WTC11 (cell line): ENCODE data around the gene NELL1. TPM values are rescaled to one million over a fixed set of nuclear protein-coding genes. Genes with fewer than 3 reads are reported as not detected.

Experiments
- ATAC-seq: fragments of 200-7000 bp; cut with Tn5 transposase; 2 replicates; pipeline ENCODE4 v1.10.0; 2021; ENCODE audit warnings: mild to moderate bottlenecking, moderate library complexity
- CTCF ChIA-PET: fragments of 300-600 bp; sonication (Branson Sonifier 250); formaldehyde crosslinking; loops from one replicate; lab custom pipeline; 2021; ENCODE audit warnings: antibody characterized with exemption; lab: Charles Lee
- POLR2A ChIA-PET: fragments of 350-600 bp; sonication (Branson Sonifier 250); formaldehyde crosslinking; loops from one replicate; lab custom pipeline; 2021; ENCODE audit warnings: antibody characterized with exemption; lab: Charles Lee
- DNase-seq: peaks from one replicate; pipeline ENCODE4 v3.0.0; 2021; ENCODE audit warnings: low spot score
- H3K27ac Mint-ChIP-seq: 2 replicates; pipeline ENCODE4 v1.8.0; 2021; ENCODE audit warnings: mixed read lengths
- H3K27me3 Mint-ChIP-seq: 2 replicates; pipeline ENCODE4 v1.8.0; 2021; ENCODE audit warnings: low read depth, mild to moderate bottlenecking, moderate library complexity, mixed read lengths
- H3K36me3 Mint-ChIP-seq: 2 replicates; pipeline ENCODE4 v1.8.0; 2021; ENCODE audit warnings: mixed read lengths
- H3K4me1 Mint-ChIP-seq: 2 replicates; pipeline ENCODE4 v1.8.0; 2022; ENCODE audit warnings: mixed read lengths
- H3K4me3 Mint-ChIP-seq: 2 replicates; pipeline ENCODE4 v1.8.0; 2021; ENCODE audit warnings: mild to moderate bottlenecking, moderate library complexity, mixed read lengths
- H3K9me3 Mint-ChIP-seq: 2 replicates; pipeline ENCODE4 v1.8.0; 2021; ENCODE audit warnings: mixed read lengths
- FOXJ3 ChIP-seq: sonication (generic); formaldehyde crosslinking; IDR thresholded peaks from 2 replicates; pipeline ENCODE4 v1.9.0; 2021; ENCODE audit warnings: missing genetic modification reagents, mild to moderate bottlenecking, borderline replicate concordance
- HMGA2 ChIP-seq: fragments of 250-450 bp; sonication (Bioruptor Pico); IDR thresholded peaks from 2 replicates; pipeline ENCODE4 v1.4.0; 2021; ENCODE audit warnings: mild to moderate bottlenecking, moderate library complexity
- JUN ChIP-seq: sonication (generic); formaldehyde crosslinking; IDR thresholded peaks from 2 replicates; pipeline ENCODE4 v1.8.0; 2023; ENCODE audit warnings: mild to moderate bottlenecking, missing genetic modification reagents
- NFATC4 ChIP-seq: fragments of 250-450 bp; sonication (Bioruptor Pico); IDR thresholded peaks from 2 replicates; pipeline ENCODE4 v1.9.0; 2021; ENCODE audit warnings: mild to moderate bottlenecking
- PRRX2 ChIP-seq: fragments of 250-450 bp; sonication (Bioruptor Pico); IDR thresholded peaks from 2 replicates; pipeline ENCODE4 v1.8.0; 2021; ENCODE audit warnings: mild to moderate bottlenecking
- ZBTB21 ChIP-seq: sonication (generic); formaldehyde crosslinking; IDR thresholded peaks from 2 replicates; pipeline ENCODE4 v1.8.1; 2023; ENCODE audit warnings: mild to moderate bottlenecking, missing genetic modification reagents, borderline replicate concordance
- ZNF396 ChIP-seq: fragments of 250-450 bp; sonication (Bioruptor Pico); IDR thresholded peaks from 2 replicates; pipeline ENCODE4 v1.8.0; 2021; ENCODE audit warnings: mild to moderate bottlenecking, moderate library complexity, borderline replicate concordance
- ZNF423 ChIP-seq: fragments of 250-450 bp; sonication (Bioruptor Pico); IDR thresholded peaks from 2 replicates; pipeline ENCODE4 v2.1.2; 2022; ENCODE audit warnings: mild to moderate bottlenecking, moderate library complexity
- total RNA-seq: library from RNA; stranded (reverse); gene quantifications from 3 replicates; pipeline ENCODE4 v1.2.3, GENCODE V29; 2021
- TF ChIP-seq, protein P1 (sequence below): sonication (generic); formaldehyde crosslinking; IDR thresholded peaks from 2 replicates; pipeline ENCODE4 v1.8.1; 2023; ENCODE audit warnings: mild to moderate bottlenecking, missing genetic modification reagents, moderate library complexity
- TF ChIP-seq, protein P2 (sequence below): fragments of 250-450 bp; sonication (Bioruptor Pico); IDR thresholded peaks from 2 replicates; pipeline ENCODE4 v1.9.0; 2021; ENCODE audit warnings: moderate library complexity, mild to moderate bottlenecking, inconsistent platforms, borderline replicate concordance
- TF ChIP-seq, protein P3 (sequence below): sonication (generic); formaldehyde crosslinking; IDR thresholded peaks from 2 replicates; pipeline ENCODE4 v1.8.1; 2022; ENCODE audit warnings: low read depth, mild to moderate bottlenecking, moderate library complexity, missing genetic modification reagents, borderline replicate concordance
- TF ChIP-seq, protein P4 (sequence below): fragments of 250-450 bp; sonication (Bioruptor Pico); IDR thresholded peaks from 2 replicates; pipeline ENCODE4 v1.9.0; 2021; ENCODE audit warnings: mild to moderate bottlenecking
- TF ChIP-seq, protein P5 (sequence below): sonication (generic); formaldehyde crosslinking; IDR thresholded peaks from 2 replicates; pipeline ENCODE4 v1.8.0; 2023; ENCODE audit warnings: missing genetic modification reagents
- TF ChIP-seq, protein P6 (sequence below): sonication (generic); formaldehyde crosslinking; IDR thresholded peaks from 2 replicates; pipeline ENCODE4 v1.8.1; 2023; ENCODE audit warnings: mild to moderate bottlenecking, missing genetic modification reagents, moderate library complexity
- TF ChIP-seq, protein P7 (sequence below): sonication (generic); formaldehyde crosslinking; IDR thresholded peaks from 2 replicates; pipeline ENCODE4 v1.8.1; 2022; ENCODE audit warnings: missing genetic modification reagents, borderline replicate concordance
- TF ChIP-seq, protein P8 (sequence below): fragments of 250-450 bp; sonication (Bioruptor Pico); IDR thresholded peaks from 2 replicates; pipeline ENCODE4 v2.1.2; 2022; ENCODE audit warnings: mild to moderate bottlenecking, moderate library complexity
- TF ChIP-seq, protein P9 (sequence below): sonication (generic); formaldehyde crosslinking; IDR thresholded peaks from 2 replicates; pipeline ENCODE4 v1.8.0; 2023; ENCODE audit warnings: mild to moderate bottlenecking, missing genetic modification reagents
- TF ChIP-seq, protein P10 (sequence below): sonication (generic); formaldehyde crosslinking; conservative IDR thresholded peaks from 2 replicates; pipeline ENCODE4 v1.8.1; 2022; ENCODE audit warnings: mild to moderate bottlenecking, missing genetic modification reagents
- TF ChIP-seq, protein P11 (sequence below): sonication (generic); formaldehyde crosslinking; IDR thresholded peaks from 2 replicates; pipeline ENCODE4 v1.8.1; 2023; ENCODE audit warnings: mild to moderate bottlenecking, missing genetic modification reagents

NELL1 gene
- total RNA-seq, 1 experiment from 2014 or later = 1.8 TPM

DNA sequence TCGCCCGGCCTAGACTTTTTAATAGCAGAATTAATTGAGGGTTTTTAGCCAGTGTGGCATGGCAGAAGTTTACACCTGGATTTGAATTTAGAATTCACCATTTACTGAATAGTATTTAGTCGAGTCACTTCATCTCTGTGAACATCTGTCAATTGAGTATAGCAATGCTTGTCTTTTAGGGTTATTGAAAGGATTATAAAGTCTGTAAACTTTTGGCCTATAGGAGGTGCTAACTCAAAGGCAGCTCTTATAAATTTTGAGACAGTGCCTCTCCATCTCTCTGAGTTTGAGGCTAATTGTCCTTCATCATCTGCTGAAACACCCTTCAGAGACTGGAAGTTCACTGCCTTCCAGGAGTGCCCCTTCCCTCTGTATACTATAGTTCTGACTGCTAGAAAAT is 205.0 kb downstream of the NELL1 start:
- DNase-seq (no peak), ATAC-seq (no peak; the same call in 1 of the 2 replicates)
- POLR2A ChIA-PET = no interaction called here
- Mint-ChIP-seq H3K27ac (no peak overlapping the region), H3K4me3 (no peak overlapping the region), H3K36me3 (peaks cover 3% of the 10 kb centered on the region)
- TF ChIP-seq ZNF396 (CRISPR knock-in tag) (no peak), JUN (CRISPR knock-in tag) (no peak), FOXJ3 (CRISPR knock-in tag) (no peak), ZNF423 (no peak), PRRX2 (CRISPR knock-in tag) (no peak), HMGA2 (CRISPR knock-in tag) (no peak), NFATC4 (CRISPR knock-in tag) (no peak), ZBTB21 (no peak)
- TF ChIP-seq, protein P1, sequence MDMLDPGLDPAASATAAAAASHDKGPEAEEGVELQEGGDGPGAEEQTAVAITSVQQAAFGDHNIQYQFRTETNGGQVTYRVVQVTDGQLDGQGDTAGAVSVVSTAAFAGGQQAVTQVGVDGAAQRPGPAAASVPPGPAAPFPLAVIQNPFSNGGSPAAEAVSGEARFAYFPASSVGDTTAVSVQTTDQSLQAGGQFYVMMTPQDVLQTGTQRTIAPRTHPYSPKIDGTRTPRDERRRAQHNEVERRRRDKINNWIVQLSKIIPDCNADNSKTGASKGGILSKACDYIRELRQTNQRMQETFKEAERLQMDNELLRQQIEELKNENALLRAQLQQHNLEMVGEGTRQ (CRISPR knock-in tag) = no peak
- TF ChIP-seq, protein P2, sequence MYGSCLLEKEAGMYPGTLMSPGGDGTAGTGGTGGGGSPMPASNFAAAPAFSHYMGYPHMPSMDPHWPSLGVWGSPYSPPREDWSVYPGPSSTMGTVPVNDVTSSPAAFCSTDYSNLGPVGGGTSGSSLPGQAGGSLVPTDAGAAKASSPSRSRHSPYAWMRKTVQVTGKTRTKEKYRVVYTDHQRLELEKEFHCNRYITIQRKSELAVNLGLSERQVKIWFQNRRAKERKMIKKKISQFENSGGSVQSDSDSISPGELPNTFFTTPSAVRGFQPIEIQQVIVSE (CRISPR knock-in tag) = no peak
- TF ChIP-seq, protein P3, sequence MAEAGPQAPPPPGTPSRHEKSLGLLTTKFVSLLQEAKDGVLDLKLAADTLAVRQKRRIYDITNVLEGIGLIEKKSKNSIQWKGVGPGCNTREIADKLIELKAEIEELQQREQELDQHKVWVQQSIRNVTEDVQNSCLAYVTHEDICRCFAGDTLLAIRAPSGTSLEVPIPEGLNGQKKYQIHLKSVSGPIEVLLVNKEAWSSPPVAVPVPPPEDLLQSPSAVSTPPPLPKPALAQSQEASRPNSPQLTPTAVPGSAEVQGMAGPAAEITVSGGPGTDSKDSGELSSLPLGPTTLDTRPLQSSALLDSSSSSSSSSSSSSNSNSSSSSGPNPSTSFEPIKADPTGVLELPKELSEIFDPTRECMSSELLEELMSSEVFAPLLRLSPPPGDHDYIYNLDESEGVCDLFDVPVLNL (CRISPR knock-in tag) = no peak
- TF ChIP-seq, protein P4, sequence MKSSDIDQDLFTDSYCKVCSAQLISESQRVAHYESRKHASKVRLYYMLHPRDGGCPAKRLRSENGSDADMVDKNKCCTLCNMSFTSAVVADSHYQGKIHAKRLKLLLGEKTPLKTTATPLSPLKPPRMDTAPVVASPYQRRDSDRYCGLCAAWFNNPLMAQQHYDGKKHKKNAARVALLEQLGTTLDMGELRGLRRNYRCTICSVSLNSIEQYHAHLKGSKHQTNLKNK (CRISPR knock-in tag) = no peak
- TF ChIP-seq, protein P5, sequence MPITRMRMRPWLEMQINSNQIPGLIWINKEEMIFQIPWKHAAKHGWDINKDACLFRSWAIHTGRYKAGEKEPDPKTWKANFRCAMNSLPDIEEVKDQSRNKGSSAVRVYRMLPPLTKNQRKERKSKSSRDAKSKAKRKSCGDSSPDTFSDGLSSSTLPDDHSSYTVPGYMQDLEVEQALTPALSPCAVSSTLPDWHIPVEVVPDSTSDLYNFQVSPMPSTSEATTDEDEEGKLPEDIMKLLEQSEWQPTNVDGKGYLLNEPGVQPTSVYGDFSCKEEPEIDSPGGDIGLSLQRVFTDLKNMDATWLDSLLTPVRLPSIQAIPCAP = no peak
- TF ChIP-seq, protein P6, sequence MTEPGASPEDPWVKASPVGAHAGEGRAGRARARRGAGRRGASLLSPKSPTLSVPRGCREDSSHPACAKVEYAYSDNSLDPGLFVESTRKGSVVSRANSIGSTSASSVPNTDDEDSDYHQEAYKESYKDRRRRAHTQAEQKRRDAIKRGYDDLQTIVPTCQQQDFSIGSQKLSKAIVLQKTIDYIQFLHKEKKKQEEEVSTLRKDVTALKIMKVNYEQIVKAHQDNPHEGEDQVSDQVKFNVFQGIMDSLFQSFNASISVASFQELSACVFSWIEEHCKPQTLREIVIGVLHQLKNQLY (CRISPR knock-in tag) = no peak
- TF ChIP-seq, protein P7, sequence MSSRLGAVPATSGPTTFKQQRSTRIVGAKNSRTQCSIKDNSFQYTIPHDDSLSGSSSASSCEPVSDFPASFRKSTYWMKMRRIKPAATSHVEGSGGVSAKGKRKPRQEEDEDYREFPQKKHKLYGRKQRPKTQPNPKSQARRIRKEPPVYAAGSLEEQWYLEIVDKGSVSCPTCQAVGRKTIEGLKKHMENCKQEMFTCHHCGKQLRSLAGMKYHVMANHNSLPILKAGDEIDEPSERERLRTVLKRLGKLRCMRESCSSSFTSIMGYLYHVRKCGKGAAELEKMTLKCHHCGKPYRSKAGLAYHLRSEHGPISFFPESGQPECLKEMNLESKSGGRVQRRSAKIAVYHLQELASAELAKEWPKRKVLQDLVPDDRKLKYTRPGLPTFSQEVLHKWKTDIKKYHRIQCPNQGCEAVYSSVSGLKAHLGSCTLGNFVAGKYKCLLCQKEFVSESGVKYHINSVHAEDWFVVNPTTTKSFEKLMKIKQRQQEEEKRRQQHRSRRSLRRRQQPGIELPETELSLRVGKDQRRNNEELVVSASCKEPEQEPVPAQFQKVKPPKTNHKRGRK (CRISPR knock-in tag) = no peak
- TF ChIP-seq, protein P8, sequence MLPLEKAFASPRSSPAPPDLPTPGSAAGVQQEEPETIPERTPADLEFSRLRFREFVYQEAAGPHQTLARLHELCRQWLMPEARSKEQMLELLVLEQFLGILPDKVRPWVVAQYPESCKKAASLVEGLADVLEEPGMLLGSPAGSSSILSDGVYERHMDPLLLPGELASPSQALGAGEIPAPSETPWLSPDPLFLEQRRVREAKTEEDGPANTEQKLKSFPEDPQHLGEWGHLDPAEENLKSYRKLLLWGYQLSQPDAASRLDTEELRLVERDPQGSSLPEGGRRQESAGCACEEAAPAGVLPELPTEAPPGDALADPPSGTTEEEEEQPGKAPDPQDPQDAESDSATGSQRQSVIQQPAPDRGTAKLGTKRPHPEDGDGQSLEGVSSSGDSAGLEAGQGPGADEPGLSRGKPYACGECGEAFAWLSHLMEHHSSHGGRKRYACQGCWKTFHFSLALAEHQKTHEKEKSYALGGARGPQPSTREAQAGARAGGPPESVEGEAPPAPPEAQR (CRISPR knock-in tag) = no peak
- TF ChIP-seq, protein P9, sequence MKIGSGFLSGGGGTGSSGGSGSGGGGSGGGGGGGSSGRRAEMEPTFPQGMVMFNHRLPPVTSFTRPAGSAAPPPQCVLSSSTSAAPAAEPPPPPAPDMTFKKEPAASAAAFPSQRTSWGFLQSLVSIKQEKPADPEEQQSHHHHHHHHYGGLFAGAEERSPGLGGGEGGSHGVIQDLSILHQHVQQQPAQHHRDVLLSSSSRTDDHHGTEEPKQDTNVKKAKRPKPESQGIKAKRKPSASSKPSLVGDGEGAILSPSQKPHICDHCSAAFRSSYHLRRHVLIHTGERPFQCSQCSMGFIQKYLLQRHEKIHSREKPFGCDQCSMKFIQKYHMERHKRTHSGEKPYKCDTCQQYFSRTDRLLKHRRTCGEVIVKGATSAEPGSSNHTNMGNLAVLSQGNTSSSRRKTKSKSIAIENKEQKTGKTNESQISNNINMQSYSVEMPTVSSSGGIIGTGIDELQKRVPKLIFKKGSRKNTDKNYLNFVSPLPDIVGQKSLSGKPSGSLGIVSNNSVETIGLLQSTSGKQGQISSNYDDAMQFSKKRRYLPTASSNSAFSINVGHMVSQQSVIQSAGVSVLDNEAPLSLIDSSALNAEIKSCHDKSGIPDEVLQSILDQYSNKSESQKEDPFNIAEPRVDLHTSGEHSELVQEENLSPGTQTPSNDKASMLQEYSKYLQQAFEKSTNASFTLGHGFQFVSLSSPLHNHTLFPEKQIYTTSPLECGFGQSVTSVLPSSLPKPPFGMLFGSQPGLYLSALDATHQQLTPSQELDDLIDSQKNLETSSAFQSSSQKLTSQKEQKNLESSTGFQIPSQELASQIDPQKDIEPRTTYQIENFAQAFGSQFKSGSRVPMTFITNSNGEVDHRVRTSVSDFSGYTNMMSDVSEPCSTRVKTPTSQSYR (CRISPR knock-in tag) = no peak
- TF ChIP-seq, protein P10, sequence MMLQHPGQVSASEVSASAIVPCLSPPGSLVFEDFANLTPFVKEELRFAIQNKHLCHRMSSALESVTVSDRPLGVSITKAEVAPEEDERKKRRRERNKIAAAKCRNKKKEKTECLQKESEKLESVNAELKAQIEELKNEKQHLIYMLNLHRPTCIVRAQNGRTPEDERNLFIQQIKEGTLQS (CRISPR knock-in tag) = no peak
- TF ChIP-seq, protein P11, sequence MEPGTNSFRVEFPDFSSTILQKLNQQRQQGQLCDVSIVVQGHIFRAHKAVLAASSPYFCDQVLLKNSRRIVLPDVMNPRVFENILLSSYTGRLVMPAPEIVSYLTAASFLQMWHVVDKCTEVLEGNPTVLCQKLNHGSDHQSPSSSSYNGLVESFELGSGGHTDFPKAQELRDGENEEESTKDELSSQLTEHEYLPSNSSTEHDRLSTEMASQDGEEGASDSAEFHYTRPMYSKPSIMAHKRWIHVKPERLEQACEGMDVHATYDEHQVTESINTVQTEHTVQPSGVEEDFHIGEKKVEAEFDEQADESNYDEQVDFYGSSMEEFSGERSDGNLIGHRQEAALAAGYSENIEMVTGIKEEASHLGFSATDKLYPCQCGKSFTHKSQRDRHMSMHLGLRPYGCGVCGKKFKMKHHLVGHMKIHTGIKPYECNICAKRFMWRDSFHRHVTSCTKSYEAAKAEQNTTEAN (CRISPR knock-in tag) = no peak
- TF ChIP-seq, all 79 proteins: peak for 0
- Mint-ChIP-seq H3K27me3 (0 out of 2 replicates have a peak, but pooled peaks cover 5% of the 10 kb centered on the region), H3K4me1 (peaks cover 19% of the 10 kb centered on the region), H3K9me3 (peaks cover 3% of the 10 kb centered on the region)
- CTCF ChIA-PET = interaction anchor here (1.1 to 1.8 kb wide), 6 partner anchors 9 to 162 kb away, joined by 3 to 10 read pairs (median 6); no protein-coding TSS in a partner anchor
